HUDEP-2 (cell line): Measurements from ENCODE around the gene RBM24.

ENCODE experiments used
- DNase-seq, 76 experiments: peaks; one replicate each; lab custom pipeline; 2025; ENCODE audit not compliant: unreplicated experiment in 76 of 76; lab: John Stamatoyannopoulos, UW

The RBM24 gene

GRCh38 chr6:17339308-17339670, 58.1 kb downstream of the RBM24 start:
- DNase-seq = no peak

GRCh38 chr6:17341117-17341805, 60.1 kb downstream of the RBM24 start:
- DNase-seq = no peak

- no peak for DNase-seq
Measured at GRCh38 chr6:17341891-17342290, 60.7 kb downstream of the RBM24 start.

GRCh38 chr6:17343215-17343614, 62.1 kb downstream of the RBM24 start:
- DNase-seq = no peak
